Fibroblast of peridontal ligament (primary cell): ENCODE measurements around the gene PLPP1.

Source experiments
- DNase-seq: peaks from one replicate; pipeline ENCODE4 v3.0.0-alpha.2; 2010; ENCODE audit errors: extremely low read depth

The PLPP1 gene

DNA sequence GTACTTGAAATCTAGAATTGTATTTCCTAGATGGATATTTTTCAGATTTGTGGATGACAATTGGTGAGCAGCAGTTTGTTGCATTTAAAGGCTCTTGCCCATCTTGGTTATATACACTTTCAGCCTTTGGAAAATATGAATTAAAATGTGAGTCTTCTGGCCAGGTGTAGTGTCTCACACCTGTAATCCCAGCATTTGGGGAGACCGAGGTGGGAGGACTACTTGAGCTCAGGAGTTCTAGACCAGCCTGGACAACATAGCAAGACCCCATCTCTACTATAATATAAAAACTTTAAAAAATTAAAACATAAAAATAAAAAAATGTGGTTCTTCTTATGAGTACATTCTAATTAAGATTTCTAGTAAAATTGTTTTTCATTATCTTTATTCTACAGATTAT is 125.0 kb downstream of the PLPP1 start:
- no peak for DNase-seq

DNA sequence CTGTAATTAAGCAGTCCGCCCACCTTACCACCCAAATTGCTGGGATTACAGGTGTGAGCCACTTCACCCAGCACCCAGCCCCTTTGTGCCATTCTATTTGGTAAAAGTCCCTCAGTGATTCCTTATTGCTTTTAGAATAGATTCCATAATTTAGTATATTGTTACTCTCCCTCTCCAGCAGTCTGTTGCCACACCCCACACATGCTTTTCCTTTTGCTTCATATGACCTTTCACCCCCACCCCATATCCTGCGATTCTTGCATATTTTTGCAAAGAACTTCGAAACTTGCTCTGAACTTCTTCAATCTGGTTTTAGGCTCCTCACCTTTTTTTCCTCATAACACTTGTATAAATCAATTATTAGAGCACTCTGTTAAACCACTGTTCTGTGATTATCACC is 126.8 kb downstream of the PLPP1 start:
- no peak for DNase-seq

DNA sequence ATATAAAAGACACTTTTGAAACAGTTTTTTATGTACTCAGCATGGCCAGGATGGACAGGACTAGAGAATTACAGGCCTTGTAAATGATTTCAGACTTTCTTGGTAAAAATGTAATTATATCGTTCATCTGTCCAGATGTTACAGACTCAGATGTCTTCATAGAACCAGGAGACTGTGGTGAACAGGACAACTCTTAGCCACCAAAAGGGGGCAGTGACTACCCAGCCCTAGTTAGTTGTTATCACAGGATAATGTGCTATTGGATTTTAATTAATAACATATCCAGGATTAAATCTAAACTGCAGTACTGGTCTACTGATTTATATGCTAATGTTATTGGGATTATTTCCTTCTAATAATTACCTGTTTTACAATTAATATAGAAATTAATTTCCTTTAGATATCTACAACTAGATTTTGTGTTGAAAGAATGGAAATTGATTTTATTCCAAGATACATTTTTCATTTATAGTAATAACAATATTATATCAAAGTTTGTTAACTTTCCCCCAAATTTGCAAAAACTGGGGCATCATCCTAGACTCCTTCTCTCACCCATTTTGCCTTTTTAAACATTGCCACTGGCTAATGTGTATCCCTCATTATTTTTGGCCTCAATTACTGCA is 127.6 kb downstream of the PLPP1 start:
- DNase-seq = peak; percentile 76

DNA sequence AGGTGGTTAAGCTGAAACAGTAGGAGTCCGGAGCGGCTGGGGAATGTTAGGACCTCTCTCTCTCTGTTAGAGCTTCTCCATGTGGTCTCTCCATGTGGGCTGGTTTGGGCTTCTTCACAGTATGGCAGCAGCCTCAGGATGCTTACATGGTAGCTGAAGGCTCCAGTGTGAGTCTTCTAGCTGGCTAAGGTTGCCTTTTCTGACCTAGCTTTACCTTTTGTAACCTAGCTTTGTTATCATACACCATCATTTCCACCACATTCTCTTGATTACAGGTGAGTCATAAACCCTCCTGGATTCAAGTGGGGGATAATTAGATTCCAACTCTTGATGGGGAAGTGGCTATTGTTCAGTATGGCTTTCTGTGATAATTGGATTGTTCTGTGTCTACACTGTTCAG is 128.5 kb downstream of the PLPP1 start:
- no peak for DNase-seq

DNA sequence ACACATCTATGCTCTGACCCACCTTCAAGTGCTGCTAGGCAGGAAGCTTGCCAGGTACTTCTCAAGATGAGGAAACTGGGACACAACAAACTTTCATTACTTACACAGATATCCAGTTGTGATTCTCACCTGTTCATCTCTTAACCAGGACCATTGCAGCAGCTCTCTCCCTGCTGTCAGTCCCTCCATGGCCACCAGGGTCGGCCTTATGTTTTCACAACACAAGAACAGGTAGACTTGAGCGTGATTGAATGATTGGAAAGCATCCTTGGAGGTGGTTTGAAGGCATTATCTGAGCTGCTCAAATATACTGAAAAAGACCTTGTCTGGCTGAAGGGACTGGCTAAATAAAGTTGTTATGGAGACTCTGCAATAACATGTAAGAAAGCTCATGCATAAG is 132.6 kb downstream of the PLPP1 start:
- no peak for DNase-seq

DNA sequence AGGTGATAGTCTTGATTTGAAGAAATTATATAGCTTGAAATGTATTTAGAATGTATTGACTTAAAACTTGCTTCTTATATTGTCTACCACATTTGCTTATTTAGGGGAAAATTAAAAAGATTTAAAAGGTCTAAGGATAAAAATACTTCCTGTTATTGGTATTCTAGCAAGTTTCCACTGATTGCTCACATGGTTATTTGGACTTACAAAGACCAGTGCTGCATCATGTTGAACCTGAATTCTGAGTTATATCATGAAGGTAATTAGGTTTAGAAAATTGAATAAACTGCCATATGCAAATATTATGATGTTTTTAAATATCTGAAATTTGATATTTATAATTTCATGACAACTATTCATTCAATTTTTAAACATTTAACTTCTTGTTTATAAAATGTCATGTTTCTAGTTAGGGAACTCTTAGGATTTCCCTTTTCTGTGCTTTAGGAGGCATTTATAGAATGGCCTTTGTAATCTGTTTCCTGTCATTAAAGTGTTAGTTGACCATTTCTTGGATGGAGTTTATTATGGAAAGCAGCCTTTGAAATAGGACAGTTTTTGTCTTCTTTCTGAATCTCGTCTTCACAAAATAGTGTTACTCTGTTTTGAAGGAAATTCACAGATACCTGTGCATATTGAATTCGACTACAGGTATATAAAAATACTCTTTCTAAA is 141.1 kb downstream of the PLPP1 start:
- no peak for DNase-seq

DNA sequence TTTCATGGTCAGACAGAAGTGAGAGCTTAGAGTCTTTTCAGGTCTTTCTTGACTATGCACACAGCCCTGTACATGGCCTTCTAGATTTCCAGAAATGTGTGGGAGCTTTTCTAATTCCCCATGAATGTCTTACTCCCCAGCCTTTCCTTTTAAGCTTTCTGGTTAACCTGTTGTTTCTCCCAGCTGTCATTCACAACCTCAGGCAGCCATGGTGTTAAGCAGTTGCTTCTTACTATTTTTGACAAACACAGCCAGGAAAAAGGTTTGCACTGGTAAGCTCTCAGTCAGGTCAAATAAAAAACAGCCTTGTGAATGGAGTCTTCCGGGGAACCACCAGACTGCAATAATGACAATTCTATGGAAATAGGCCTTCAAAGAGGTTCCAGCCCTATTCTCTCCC is 142.1 kb downstream of the PLPP1 start:
- no peak for DNase-seq

DNA sequence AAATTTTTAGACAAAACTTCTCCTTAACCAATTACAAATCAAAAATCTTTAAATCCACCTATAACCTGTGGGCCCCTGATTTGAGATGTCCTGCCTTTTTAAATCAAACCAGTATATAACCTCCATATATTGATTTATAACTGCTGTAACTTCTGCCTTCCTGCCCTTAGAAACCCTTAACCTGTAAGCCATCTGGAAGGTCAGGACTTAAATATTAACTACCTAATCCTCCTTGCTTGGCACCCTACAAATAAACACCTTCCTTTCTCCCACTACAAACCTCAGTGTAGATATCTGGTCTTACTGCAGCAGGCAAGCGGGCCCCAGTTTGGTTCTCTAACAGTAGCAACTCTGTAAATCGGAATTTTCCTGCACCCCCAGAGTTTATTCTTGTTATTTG is 143.1 kb downstream of the PLPP1 start:
- no peak for DNase-seq

DNA sequence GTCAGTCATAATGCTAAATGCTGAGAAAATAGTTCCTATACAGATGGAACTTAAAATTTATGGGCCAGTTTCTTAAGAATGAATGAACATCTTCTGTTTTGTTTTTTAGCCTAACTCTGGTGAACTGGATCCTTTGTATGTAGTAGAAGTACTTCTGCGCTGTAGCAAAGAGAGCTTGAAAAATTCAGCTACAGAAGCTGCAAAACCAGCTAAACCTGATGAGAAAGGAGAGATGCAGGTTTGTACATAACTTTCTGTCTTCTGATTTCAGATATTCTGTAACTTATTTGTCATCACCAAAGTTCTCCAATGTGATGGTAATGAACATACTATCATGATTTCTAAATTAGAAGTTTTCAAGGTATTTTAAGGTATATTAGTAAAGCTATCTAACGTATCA is 146.9 kb downstream of the PLPP1 start:
- DNase-seq = no peak

DNA sequence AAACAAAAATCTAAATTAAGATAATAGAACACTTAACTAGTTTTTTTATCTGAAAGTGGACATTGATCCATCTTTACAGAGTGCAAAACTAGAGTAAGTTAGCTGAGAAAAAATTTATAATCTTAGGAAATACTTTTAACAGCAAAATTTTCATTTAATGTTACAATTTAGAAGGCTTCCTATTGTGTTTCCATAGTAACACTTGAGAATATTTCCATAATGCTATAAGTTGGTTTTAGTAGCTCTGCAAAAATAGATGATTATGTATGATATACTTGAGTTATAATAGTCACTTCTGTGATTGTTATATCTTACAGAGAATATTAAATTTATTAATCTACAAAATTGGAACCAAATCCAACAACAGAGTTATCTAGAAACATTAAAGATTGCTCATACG is 148.4 kb downstream of the PLPP1 start:
- DNase-seq = no peak

DNA sequence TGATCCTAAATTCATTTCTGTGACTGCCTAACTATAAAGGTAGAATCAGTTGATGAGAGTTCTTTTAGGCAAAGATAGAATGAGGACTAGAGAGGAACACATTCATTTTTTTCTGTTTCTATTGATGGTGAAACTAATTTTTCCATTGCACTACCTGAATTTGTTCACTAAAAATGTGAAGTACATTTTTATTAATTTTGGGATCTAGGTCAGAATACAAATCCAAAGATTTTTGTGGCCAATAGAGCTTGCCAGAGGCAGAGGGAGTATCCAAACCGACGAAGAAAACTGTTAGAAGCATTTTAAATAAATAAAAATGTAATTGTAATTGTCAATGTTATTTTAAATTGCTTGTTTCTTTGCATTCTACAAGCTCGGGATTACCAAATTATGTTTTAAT is 148.9 kb downstream of the PLPP1 start:
- DNase-seq = no peak

DNA sequence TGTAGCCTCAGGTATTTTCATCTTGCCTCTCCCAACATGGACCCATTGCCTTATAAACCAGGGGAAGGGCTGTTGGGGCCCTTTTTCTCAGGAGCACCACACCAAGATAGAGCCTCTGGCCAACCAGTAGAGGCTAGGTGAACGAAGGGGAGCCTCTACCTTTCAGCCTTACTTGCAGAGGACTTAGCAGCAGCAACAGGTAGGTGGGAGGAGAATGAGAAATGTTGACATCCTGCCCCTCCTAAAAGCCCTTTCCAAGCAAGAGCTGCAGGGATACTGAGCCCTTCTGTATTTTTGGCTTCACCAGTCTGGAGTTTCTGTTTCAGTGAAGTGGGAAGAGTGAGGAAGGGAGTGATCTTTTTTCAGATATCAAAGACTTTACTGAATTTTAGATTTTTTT is 149.5 kb downstream of the PLPP1 start:
- no peak for DNase-seq

DNA sequence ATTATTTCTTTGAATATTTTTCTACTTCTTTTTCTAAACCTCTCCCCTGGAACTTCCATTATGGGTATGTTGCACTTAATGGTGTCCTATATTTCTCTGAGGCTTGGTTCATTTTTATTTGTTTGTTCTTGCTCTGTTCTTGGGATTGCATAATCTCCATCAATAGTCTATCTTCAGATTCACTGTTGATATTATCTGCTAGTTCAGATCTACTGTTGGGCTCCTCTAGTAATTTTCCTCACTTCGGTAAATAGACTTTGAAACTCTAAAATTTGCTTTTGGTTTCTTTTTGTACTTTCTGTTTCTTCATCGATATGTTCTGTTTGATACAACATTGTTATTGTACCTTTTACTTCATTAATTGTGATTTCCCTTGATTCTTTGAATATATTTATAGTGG is 150.7 kb downstream of the PLPP1 start:
- no peak for DNase-seq

DNA sequence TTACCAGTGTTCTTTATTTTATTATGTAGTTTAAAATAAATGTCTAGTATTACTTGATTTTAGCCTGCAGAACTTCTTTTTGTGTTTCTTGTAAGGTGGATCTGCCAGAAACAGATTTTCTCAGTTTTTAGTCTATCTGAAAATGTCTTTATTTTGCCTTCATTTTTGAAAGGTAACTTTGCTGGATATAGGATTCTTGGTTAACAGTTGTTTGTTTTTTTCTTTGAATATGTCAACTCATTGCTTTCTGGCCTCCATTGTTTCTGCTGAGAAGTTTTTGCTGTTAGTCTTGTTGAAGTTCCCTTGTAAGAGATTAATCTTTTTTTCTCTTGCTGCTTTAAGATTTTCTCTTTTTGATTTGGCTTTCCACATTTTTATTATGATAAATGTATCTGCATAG is 151.5 kb downstream of the PLPP1 start:
- DNase-seq = no peak

DNA sequence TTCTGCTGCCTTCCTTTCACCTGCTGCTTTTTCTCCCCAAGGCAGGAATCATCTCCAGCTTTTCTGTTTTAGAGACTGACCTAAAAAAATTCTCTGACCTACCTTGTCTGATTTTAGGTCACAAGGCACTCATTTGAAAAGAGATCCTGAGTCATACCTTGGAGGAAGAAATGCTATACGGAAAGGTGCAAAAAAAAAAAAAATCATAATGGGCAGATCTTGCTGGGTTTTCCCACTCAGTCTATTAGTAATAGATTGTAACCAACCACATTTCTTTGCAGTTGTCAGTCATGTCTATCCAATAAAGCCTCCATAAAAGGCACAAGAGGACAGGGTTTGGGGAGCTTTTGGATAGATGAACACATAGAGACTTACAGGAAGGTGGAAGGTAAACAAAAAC is 157.0 kb downstream of the PLPP1 start:
- DNase-seq = no peak
